Activated CD4-positive, alpha-beta T cell treated with anti-CD3 and anti-CD28 coated beads, Interleukin-2, Interleukin-6, amounts not matched to agents 100 ng/mL and 50 ng/mL, durations not matched to agents 16 hours and 8 hours (primary cell): ENCODE measurements around the gene SRSF7.
"Not testable (repeated sequence)": the region's sequence is repeated elsewhere in the genome, so short reads cannot be mapped to it uniquely, and the experiment has no call there.

Experiments
- DNase-seq: peaks from one replicate; pipeline ENCODE4 v3.0.0-alpha.2; 2020

SRSF7 gene

DNA sequence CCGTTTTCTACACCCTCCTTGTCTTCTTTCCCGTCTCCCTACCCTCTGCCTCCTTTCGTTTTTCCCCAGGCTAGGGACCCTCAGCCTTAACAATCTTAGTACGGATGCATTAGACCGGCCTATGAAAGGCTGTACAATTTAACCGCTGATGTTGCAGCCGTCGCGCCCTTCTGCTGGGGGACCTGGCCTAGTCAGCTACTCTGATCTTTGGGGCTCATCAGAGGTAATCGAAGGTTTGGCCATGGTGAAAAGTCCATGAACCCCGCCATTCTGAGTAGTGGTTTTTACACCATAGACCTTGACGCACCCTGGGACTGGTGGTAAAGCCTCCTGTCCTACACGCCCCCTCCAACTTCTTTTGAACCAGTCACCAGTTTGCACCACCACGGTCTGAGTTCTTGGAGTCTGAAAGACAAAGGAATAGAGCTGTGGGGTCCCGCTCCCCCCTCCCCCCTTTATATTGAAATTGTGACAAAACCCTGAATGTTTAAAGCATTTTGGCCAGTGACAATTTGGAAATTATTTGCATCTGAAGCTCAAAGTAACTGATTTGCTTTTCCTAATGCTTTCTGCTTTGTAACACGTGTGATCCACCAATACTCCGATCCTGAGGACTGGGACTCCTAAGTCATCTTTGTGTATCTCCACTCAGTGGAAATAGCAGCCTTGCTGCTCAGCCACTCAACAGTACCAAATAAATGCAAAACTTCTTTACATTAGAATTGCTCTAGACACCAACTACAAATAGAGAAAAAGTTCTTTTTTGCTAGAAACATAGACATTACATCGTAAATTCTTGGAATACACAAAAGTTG is 642 bp upstream of the SRSF7 start:
- no peak for DNase-seq

DNA sequence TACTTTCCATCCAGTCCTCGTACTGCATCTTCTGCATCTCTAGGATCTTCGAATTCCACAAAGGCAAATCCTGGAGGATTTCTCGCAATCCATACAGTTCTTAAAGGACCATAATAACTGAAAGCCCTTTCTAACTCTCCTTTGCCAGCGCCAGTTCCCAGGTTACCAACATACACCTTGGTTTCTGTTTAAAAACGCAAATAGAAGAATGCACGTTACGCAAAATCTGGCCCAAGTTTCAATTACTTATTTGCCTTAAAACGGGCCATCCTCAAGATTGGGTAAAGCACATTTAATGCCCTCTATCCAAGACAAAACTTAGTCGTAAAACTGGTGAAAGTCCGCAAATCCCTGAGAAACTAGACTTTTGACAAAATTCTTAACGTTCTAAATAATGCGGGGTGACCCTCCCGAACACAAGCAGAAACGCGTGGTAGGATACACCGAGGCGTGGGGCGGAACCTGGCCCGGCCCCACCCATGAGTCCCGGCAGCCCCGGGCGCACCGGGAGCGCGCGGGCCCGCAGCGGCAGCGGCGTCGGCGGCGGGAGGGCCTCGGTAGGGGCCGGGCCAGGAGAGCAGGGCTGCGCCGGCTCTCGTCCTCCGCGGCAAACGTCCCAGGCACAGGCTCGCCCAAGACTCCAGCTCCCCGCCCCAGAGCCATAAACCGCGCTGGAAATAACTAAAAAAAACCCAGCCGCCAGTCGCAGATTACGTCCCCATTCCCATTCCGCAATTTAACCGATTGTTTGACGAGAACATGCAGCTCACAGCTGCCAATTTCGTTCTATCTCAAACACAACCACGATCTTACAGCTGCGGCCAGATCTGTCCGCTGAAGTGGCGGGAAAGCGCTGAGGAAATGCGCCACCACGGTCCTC is 910 bp downstream of the SRSF7 start:
- DNase-seq: peak; percentile 67

DNA sequence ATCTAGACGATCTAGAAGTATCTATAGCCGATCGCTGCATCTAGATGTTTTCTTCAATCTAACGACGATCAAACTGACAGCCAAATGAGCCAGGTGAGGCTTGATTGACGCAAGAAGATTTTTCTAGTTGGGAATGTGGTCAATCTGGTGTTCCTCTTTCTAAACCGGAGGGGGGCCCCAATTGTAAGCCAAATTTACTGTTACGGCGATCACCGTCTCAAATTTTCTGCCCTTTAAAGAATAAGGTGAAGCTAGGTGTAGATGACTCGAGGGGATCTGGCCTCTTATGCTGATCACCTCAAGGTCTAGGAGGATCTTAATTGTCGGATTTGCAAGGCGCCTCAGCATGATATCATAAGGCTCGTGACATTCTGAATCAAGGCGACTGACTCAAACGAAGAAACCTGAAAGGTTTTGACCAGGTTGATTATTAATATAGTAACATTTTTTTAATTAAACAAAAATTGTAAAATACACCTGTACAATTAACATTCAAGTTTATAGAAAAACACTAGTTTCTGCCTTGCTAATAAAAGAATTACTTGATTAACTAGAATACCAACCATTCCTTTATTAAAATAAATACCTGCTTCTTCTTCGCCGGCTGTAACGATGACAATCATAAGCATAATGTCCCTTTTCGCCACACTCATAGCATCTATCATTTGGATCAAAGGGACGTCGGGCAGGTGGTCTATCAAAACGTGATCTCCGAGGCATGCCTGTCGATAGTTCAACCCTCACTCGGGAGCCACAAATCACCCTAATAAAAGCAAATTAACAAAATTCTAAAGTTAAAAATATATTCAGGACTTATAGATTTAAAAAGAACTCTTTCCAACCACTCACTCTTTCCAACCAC is 2.0 kb downstream of the SRSF7 start:
- DNase-seq: peak; percentile 49

DNA sequence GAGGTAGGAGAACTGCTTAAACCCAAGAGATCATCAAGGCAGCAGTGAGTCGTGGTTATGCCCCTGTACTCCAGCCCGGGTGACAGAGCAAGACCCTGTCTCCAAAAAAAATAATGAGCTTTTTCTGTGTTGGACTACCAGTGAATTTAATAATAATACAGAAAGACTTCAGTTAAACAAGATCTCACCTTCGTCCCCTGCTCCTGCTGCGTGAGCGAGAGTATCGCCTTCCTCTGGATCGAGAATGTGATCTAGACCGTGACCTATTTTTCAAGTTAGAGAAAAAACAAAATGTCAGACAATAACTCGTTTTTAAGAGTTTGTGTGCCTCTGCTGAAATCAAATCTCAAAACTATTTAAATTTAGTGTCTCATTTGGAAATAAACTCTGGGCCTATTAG is 2.8 kb downstream of the SRSF7 start:
- no peak for DNase-seq

DNA sequence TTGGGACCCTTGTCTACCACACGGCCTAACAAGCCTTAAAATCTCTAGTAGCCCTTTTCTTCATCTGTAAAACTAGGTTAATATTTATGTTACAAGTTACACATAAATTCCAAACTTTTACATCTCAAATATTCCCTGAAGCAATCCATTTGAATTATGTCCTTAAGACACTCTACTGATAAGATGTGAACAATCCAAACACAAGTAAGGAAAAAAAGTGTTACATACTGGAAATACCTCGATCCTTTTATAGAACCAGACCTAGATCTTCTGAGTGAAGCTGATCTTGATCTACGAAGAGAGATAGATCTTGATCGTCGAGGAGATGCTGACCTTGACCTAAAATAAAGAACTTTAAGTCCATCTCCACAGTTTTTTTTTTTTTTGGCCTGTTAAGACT is 3.3 kb downstream of the SRSF7 start:
- no peak for DNase-seq

DNA sequence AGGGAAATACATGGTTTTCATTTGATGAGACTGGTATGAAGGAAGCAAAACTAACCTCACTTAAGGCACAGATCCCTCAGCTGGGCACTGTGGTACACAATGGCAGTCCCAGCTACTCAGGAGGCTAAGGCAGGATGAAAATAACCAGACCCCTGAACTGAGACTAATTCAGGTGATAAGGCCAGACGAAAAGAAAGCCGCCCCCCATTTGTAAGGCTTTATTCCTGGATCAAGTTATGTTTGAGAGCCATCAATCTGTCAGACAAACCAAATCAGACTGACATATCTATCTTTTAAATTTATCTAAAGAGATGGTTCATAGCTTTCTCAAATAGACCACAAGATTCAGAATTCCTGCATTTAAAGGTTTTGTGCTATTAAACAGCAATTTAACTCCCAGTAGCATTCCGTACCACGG is 4.1 kb downstream of the SRSF7 start:
- no peak for DNase-seq

DNA sequence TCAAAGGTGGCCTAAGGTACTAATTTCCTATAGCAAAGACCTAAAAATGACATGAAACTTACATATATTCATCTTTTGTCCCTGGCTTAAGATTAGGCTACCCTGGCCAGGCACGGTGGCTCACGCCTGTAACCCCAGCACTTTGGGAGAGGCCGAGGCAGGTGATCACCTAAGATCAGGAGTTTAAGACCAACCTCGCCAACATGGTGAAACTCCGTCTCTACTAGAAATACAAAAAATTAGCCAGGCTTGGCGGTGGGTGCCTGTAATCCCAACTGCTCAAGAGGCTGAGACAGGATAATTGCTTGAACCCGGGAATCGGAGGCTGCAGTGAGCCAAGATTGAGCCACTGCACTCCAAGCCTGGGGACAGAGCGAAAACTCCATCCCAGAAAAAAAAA is 5.9 kb downstream of the SRSF7 start:
- no peak for DNase-seq

DNA sequence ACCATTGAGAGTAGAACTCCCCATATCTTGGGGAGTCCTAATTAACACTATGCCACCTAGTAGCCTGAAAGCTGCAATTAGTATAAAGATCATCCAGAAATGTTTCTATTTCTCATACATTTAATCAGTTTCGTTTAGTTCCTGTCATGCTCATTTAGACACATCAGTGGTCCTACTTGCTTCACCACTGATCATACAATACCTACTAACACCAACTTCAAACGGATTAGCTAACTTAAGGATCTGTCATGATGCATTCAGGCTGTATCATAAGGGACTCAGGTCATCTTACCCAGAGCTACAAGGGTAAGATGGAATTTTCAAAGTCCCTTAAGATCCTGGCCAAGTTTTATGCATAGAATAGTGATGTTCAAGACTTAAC is 6.8 kb downstream of the SRSF7 start:
- no peak for DNase-seq

DNA sequence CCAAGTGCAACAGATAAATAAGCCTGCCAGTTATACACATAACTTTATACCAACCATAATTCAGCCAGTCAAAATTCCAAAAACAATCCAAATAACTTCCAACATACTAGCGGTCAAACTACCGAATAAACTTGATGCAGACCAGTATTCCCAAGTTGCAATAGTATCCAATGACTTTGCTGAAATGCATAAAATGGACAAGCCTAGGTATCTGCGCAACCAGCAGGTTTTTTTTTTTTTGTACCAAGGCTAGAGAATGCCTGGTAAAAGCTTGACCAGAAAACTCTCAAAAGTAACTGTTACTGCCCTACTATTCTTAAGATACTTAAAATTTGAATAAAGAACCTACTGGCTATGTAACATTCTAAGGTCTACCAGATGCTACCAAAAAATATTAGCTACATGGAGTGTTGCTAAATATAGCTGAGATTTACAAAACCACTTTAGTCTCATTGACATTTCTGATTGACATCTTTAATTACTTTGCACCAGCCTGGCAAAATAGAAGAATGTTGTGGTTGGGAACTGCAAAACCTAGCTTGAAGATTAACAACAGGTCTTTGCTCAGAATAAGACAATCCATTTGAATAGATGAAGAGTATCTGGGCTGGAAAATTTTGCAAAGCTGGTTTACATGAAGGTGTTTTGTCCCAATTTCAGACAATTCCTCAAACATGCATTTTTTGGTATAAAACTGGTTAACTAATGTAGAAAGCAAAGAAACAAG is 7.3 kb downstream of the SRSF7 start:
- no peak for DNase-seq

DNA sequence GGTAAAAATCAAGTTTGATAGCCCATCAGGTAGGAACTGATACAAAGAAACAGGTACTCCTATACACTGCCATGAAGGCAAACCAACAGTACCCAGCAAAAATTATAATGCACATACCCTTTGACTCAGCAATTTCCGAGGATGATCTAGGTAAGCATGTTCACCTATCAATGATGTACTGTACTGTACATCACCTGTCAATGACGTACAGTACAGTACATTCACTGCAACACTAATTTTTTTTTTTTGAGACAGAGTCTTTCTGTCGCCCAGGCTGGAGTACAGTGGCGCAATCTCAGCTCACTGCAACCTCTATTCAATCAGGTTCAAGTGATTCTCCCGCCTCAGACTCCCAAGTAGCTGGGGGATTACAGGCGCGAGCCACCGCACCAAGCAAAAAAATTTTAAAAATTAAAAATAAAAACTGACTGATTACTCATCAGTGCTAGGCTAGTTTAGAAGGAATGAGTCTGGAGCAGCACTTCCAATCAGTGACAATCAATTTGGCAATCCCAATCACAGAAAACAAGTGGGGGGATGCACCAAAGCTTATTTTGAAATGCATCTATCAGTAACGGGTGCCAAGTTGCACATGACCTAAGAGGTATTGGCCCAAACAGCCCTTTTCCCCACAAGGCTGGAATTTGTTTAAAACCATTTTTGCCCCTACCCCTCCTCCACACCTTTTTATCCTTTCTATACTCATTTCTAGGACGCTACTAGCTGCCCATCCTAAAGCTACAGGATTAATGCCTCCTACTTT is 8.2 kb downstream of the SRSF7 start:
- no peak for DNase-seq

DNA sequence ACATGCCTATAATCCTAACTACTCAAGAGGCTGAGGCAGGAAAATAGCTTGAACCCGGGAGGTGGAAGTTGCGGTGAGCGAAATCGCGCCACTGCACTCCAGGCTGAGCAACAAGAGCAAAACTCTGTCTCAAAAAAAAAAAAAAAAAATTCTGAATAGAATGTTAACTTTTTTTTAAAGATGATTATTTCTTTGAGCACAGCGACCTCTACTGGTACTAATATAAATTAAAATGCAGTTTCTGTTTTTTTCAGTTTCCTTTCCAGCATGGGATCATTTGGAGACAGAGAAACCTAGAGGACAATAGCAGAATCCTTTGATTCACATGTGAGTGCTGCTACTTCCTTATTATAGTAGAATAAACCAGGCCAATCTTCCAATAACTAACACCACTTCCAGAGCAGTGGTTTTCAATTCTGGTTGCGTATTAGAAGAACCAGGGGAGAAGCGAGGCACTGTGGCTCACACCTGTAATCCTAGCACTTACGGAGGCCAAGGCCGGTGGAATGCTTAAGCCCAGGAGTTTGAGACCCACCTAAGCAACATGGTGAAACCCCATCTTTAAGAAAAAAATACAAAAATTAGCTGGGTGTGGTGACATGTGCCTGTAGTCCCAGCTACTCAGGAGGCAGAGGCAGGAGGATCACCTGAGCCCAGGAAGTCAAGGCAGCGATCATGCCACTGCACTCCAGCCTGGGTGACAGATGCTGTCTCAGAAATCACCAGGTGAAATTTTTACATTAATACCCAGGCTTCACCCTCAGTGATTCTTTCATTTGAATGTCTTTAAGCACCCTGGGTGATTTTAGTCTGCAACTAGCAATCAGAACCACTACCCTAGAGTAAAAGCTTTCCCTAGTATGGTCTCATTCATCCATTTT is 10.1 kb downstream of the SRSF7 start:
- DNase-seq: peak; percentile 44

DNA sequence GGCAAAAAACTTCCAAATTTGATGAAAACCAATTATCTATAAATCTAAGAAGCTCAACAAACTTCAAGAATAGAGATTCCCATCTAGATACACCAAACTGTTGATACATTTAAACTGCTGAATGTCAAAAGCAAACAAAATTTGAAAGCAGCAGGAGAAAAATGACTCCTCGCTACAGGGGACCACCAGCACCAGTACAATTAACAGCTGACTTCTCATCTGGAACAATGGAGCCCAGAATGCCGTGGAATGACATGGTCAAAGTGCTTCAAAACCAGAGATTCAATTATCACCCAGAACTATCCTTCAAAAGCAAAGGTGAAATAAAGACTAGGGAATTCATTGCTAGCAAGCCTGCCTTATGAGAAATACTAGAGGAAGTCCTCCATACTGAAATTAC is 11.6 kb downstream of the SRSF7 start:
- DNase-seq: no peak

DNA sequence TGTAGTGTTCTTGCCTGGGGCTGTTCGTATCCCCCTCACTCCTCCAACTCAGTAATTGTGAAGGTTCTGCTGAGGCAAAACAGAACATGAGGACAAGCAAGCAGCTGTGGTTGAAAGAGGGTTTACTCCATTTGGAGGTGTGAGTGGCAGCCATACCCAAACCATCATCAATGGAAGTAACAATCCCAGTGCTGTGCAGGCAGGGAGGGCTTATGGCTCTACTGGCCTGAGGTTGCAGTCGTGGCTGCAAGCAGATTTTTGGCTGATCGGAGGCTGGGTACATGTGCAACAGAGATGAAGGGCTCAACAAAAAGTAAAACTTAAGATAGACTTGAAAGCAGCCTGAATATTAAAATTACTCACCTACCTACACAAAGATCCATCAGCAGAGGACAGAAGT is 13.2 kb downstream of the SRSF7 start:
- no peak for DNase-seq

DNA sequence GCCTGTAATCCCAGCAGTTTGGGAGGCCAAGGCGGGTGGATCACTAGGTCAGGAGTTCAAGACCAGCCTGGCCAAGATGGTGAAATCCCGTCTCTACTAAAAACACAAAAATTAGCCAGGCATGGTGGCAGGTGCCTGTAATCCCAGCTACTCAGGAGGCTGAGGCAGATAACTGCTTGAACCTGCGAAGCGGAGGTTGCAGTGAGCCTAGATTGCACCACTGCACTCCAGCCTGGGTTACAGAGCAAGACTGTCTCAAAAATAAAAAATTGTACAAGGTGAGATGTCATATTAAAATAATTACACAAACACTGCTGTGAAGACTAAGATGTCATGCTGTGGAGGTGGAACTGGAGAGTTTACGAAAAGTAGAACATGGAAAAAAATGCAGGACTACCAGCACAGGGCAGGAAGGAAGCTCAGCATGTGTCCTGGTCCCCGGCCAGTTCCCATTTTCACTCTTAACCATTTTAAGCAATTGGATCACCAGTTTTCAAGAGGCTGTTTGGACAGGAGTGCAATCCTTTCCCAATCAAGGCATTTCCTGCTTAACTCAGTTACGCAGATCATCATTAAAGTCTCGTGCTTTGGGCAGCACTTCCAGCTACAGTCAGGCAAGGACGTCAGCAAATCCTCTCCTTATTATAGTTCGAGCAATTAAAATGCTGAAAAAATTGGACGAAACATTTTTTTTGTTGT is 14.0 kb downstream of the SRSF7 start:
- not testable (repeated sequence) for DNase-seq

DNA sequence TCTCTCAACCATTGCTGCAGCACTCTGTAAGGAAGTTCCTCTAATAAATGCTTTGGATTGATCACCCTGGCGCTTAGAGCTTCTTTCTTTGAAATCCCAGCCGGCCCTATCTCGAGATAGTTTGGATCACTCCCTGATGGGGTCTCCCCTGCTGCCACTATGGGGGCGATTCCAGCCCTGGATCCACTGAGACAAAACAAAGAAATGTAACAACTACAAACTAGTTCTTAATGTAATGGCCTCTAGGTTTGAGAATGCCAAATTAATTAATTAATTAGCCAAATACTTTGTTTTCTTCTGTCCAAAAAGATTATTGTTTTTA is 15.2 kb downstream of the SRSF7 start:
- no peak for DNase-seq

DNA sequence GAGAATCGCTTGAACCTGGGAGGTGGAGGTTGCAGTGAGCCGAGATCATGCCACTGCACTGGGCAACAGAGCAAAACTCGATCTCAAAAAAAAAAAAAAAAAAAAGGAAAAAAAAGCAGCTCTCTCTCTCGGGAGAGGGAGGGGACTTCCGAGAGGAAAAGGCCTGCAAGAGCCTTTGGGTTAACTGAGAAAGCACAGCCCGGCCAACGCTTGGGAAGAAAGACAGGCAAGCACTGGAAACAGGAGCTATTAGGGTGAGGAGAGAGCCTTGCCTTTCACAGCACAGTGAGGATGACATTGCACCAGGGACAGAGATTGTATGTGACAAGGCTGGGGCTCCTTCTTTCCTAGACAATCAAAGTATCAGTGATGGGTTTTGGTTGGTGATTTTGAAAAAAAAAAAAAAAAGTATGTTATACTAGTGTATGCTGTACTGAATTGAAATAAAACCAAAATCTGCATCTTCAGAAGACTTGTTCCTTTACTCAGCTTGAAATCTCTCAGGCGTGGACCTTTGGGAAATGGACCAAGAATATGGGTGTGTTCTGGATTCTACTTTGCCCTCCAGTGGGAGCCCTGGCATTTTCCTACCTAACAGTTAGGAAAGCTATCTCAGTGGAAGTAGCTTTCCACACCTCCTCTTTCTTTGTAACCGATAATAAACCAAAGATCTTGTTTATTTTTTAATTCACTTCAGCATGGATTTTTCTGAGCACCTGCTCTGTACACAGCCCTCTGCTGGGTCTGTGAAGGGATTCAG is 16.7 kb downstream of the SRSF7 start:
- DNase-seq: no peak

DNA sequence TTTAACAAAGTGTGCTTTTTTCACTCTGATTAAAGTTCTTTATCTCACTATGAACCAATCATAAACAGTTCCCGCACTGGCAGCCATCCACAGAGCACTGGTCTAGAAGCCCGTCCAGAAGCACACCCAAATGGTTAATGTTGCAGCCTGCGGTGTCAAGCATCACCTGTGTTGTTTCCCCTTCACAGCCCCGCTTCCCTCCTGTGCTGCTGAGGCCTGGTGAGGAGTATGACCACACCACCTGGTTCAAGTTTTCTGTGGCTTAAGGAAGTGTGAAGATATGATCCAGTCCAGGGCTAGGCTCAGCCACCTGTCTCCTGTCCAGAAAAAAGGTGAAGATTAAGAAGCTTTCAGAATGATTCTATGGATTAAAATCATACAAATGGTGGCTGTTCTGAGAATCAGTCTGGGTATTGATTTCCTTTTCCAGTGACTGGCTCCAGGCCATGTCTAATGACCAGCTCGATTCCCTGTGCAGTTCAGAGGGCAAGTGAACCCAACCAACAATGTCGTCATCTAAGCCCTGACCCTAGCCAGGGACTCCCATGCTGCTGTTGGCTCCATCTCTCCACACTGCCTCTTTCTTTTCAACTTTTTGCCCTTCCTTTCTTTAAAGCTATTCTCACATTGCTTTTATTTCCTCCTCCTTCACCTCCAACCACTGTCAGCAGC is 17.7 kb downstream of the SRSF7 start:
- no peak for DNase-seq

DNA sequence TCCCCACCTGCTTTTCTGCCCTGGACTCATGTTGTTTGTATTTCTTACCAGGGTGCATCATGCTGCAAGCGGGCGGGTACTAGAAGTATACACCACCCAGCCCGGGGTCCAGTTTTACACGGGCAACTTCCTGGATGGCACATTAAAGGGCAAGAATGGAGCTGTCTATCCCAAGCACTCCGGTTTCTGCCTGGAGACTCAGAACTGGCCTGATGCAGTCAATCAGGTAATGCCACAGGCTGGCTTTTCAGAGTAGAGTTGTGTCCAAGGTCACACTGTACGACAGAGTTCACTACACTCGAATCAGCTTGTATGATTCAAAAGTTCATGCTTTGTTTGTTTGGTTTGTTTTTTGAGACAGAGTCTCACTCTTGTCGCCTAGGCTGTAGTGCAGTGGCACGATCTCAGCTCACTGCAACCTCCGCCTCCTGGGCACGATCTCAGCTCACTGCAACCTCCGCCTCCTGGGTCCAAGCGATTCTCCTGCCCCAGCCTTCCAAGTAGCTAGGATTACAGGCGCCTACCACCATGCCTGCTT is 19.4 kb downstream of the SRSF7 start:
- no peak for DNase-seq

DNA sequence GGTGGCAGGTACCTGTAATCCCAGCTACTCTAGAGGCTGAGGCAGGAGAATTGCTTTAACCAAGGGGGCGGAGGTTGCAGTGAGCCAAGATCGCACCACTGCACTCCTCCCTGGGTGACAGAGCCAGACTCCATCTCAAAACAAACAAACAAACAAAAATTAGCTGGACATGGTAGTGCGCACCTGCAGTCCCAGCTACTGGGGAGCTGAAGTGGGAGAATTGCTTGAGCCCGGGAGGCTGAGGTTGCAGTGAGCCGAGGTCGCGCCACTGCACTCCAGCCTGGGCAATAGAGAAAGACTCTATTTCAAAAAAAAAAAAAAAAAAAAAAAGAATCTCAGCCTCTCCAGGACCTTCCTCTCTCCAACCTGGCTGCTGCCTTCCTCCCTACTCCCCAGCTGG is 20.1 kb downstream of the SRSF7 start:
- DNase-seq: no peak
